Measurements from ENCODE around the gene MAP2.

The MAP2 gene

GRCh38 chr2:209451209-209451834 lies 27.5 kb downstream of the MAP2 start:
- no peak for TF ChIP-seq ZNF274 (IDR thresholded peaks at IDR 0.05; ENCODE audit: low read depth, low read length)
- no peak overlapping the region for H3K4me3 ChIP-seq (ENCODE audit: low read length)

GRCh38 chr2:209456489-209456888 lies 32.6 kb downstream of the MAP2 start:
- H3K4me3 ChIP-seq (ENCODE audit: low read length): no peak overlapping the region
- no peak for TF ChIP-seq ZNF274 (IDR thresholded peaks at IDR 0.05; ENCODE audit: low read depth, low read length)

GRCh38 chr2:209458008-209458979 lies 34.4 kb downstream of the MAP2 start:
- no peak for TF ChIP-seq ZNF274 (IDR thresholded peaks at IDR 0.05; ENCODE audit: low read depth, low read length)
- no peak overlapping the region for H3K4me3 ChIP-seq (ENCODE audit: low read length)

- H3K4me3 ChIP-seq (ENCODE audit: low read length): no peak overlapping the region
- no peak for TF ChIP-seq ZNF274 (IDR thresholded peaks at IDR 0.05; ENCODE audit: low read depth, low read length)
Measured at GRCh38 chr2:209459359-209459758, 35.5 kb downstream of the MAP2 start.

GRCh38 chr2:209460151-209460761 lies 36.4 kb downstream of the MAP2 start:
- no peak overlapping the region for H3K4me3 ChIP-seq (ENCODE audit: low read length)
- no peak for TF ChIP-seq ZNF274 (IDR thresholded peaks at IDR 0.05; ENCODE audit: low read depth, low read length)

GRCh38 chr2:209463226-209463625 lies 39.4 kb downstream of the MAP2 start:
- no peak overlapping the region for H3K4me3 ChIP-seq (ENCODE audit: low read length)

DNA sequence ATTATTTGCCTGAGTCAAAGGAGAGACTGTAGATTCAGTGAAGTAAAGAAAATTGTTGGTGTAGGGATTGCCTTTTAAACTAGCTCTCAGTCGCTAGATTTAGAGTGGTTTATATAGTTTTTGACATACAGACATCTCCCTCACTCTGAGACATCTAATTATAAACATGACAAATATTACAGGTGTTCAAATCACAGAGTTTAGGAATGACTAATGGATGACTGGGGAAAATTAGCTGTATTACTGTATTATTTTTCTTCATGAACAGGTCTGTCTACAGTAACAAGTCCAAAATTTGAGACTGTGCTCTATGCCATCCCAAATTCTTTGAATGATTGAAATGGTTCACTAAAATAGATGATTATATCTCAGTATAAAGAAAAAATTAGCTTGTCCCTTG lies 40.0 kb downstream of the MAP2 start:
- no peak for TF ChIP-seq ZNF274 (IDR thresholded peaks at IDR 0.05; ENCODE audit: low read depth, low read length)
- no peak overlapping the region for H3K4me3 ChIP-seq (ENCODE audit: low read length)

More at GRCh38 chr2:209463226-209463625, 39.4 kb downstream of the MAP2 start:
- TF ChIP-seq ZNF274 (IDR thresholded peaks at IDR 0.05; ENCODE audit: low read depth, low read length): no peak

DNA sequence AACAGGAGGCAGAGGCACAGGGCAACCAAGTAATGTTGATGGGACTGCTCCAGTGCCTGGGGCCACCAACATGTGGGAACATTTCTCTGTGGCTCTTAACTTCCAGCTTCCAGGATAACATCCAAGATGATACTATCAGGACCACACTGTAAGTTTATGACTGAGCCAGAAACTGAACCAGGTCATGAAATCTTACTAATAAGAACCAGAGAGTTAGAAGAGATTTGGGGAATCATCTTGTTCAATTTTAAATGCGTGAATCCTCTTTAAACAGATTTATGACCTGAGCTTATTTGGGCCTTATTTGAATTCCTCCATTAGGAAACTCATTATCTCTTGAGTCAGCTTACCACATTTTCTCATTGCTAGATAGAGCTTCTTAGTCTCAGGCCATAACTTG lies 45.0 kb downstream of the MAP2 start:
- TF ChIP-seq ZNF274 (IDR thresholded peaks at IDR 0.05; ENCODE audit: low read depth, low read length): no peak
- no peak overlapping the region for H3K4me3 ChIP-seq (ENCODE audit: low read length)

DNA sequence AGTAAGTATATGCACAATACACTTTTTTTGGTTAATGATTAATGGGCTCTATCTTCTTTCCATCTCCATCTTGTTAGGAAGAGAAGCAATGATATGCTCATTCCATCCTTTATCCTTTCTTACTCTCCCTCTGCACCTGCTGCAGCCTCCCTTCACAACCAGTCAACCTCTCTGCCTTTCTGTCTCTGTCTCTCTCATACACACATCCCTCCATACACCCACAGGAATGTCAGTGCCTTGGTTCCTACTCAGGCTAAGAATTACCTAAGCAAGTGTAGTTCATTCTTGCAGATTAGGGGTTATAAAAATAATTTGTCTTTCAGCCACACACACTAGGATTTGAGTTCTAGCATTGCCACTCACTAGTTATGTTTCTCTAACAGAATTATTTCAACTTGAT lies 45.6 kb downstream of the MAP2 start:
- TF ChIP-seq ZNF274 (IDR thresholded peaks at IDR 0.05; ENCODE audit: low read depth, low read length): no peak

DNA sequence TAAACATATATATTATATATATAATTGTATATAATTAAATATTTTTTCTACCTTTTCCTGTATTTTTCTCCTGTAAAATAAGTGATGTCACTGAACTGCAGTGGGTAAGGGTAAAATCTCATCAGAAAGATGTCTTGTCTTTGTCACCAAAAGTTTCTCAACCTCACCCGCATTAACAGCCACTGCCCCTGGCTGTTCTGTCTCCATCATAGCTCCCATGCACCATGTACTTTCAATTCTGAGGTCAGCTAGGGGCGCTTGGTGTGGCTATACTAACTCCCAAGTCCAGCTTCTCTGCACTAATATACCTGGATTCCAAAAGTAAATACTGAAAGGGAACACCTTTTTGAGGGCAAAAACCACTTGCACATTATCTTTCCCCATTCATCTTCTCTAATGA lies 46.6 kb downstream of the MAP2 start:
- no peak overlapping the region for H3K4me3 ChIP-seq (ENCODE audit: low read length)
- no peak for TF ChIP-seq ZNF274 (IDR thresholded peaks at IDR 0.05; ENCODE audit: low read depth, low read length)

More for the DNA sequence above, 45.6 kb downstream of the MAP2 start:
- no peak overlapping the region for H3K4me3 ChIP-seq (ENCODE audit: low read length)

DNA sequence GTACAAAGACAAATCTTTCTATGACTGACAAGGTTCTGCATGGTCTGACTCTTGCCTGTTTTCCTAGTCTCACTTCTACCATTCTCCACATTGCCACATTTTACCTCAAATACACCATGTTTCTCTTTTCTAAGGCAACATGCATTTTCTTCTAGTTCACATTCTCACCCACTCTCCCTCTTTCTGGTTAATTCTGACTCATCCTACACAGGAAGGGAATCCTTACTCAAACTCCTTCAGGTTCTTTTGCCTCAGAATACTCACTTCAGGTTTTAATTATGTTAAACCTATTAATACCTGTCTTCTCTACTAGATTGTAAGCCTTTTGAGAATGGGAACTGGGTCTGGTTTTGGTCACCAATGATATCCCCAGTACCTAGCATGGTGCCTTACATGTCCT lies 47.2 kb downstream of the MAP2 start:
- TF ChIP-seq ZNF274 (IDR thresholded peaks at IDR 0.05; ENCODE audit: low read depth, low read length): no peak
- no peak overlapping the region for H3K4me3 ChIP-seq (ENCODE audit: low read length)

GRCh38 chr2:209472112-209472832 lies 48.4 kb downstream of the MAP2 start:
- no peak for TF ChIP-seq ZNF274 (IDR thresholded peaks at IDR 0.05; ENCODE audit: low read depth, low read length)
- H3K4me3 ChIP-seq (ENCODE audit: low read length): no peak overlapping the region

DNA sequence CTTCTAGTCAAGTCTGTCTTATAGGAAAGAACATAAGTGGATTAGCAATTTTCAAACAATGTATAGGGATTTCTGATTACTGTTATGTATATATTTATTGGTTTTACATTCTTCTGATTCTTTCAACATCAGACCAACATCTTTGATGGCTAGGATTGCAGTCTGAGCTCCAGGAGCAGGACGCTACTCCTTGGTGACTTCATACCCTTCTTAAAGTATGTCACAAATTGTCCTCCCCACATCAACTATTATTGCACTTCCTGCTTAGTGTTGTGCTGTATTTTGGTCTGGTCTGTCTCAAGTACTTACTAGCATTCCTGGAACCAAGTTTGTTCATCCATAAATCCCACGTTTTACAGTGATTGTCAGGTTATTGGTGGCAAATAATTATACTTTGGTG lies 49.0 kb downstream of the MAP2 start:
- TF ChIP-seq ZNF274 (IDR thresholded peaks at IDR 0.05; ENCODE audit: low read depth, low read length): no peak

GRCh38 chr2:209473930-209474419 lies 50.1 kb downstream of the MAP2 start:
- no peak overlapping the region for H3K4me3 ChIP-seq (ENCODE audit: low read length)
- no peak for TF ChIP-seq ZNF274 (IDR thresholded peaks at IDR 0.05; ENCODE audit: low read depth, low read length)

More for the DNA sequence above, 49.0 kb downstream of the MAP2 start:
- no peak overlapping the region for H3K4me3 ChIP-seq (ENCODE audit: low read length)
